GM12878 (cell line): Measurements from ENCODE around the gene LDB3. TPM values are rescaled to one million over a fixed set of nuclear protein-coding genes. Genes with fewer than 3 reads are reported as not detected.

Experiments
- ATAC-seq: fragments of 200-7000 bp; cut with Tn5 transposase; 3 replicates; pipeline ENCODE4 v1.9.1; 2020; ENCODE audit warnings: mild to moderate bottlenecking, moderate library complexity
- BruUV-seq: library from RNA; stranded (reverse); fragments of 400-500 nt; replicated peaks from 2 replicates; lab custom pipeline; 2021; lab: Mats Ljungman, UMichigan
- CTCF ChIA-PET: fragments of 300-600 bp; sonication (Branson Sonifier 250); formaldehyde crosslinking; extraction: SDS; loops from one replicate; lab custom pipeline; 2021; ENCODE audit warnings: inconsistent platforms; lab: Yijun Ruan, JAX
- POLR2A ChIA-PET: fragments of 350-600 bp; formaldehyde crosslinking; extraction: SDS; loops from one replicate; lab custom pipeline; 2021; ENCODE audit warnings: inconsistent platforms; lab: Charles Lee
- RAD21 ChIA-PET: fragments of 300-600 bp; sonication (Branson Sonifier 250); formaldehyde crosslinking; loops from one replicate; lab custom pipeline; 2023; ENCODE audit warnings: antibody characterized with exemption; ENCODE audit not compliant: unreplicated experiment; lab: Charles Lee
- SMC1A ChIA-PET: fragments of 300-600 bp; sonication (Branson Sonifier 250); formaldehyde crosslinking; loops from one replicate; lab custom pipeline; 2023; ENCODE audit not compliant: unreplicated experiment, uncharacterized antibody; lab: Charles Lee
- DNase-seq: peaks from one replicate; pipeline ENCODE4 v3.0.0-alpha.2; 2011; ENCODE audit warnings: low read depth, low spot score
- FAIRE-seq: peaks from 3 replicates; lab custom pipeline; 2011; peaks lifted over from hg19 to GRCh38; lab: Jason Lieb, UNC
- H2AFZ ChIP-seq: 2 replicates; pipeline ENCODE4 v1.6.0; 2011; ENCODE audit warnings: low read depth, low read length, control low read depth; ENCODE audit not compliant: control insufficient read depth
- H3K27ac ChIP-seq: 2 replicates; pipeline ENCODE4 v1.5.1; 2011; ENCODE audit warnings: control low read depth; ENCODE audit not compliant: control insufficient read depth, insufficient read depth
- H3K27me3 ChIP-seq, 2 experiments: replicated peaks in 1 of 2; 2 replicates each; pipeline versions ENCODE4 v1.6.0 to v1.6.1; 2011; ENCODE audit warnings: low read length in 1 of 2; ENCODE audit not compliant: control insufficient read depth in 2 of 2, insufficient read depth in 2 of 2
- H3K36me3 ChIP-seq, 2 experiments: 2 replicates each; pipeline ENCODE4 v1.5.1; 2011; ENCODE audit warnings: low read length in 1 of 2; ENCODE audit not compliant: control insufficient read depth in 2 of 2, insufficient read depth in 2 of 2
- H3K4me1 ChIP-seq: 2 replicates; pipeline ENCODE4 v1.6.1; 2011; ENCODE audit warnings: mild to moderate bottlenecking, low read length, moderate library complexity, mixed read lengths; ENCODE audit not compliant: control insufficient read depth, insufficient read depth
- H3K4me2 ChIP-seq: 2 replicates; pipeline ENCODE4 v1.6.0; 2011; ENCODE audit warnings: control low read depth; ENCODE audit not compliant: control insufficient read depth, insufficient read depth
- H3K4me3 ChIP-seq: fragments of 200-600 bp; sonication (generic); 2 replicates; pipeline ENCODE4 v1.5.1; 2016
- H3K79me2 ChIP-seq: 2 replicates; pipeline ENCODE4 v1.6.0; 2011; ENCODE audit warnings: low read length; ENCODE audit not compliant: control insufficient read depth, insufficient read depth
- H3K9ac ChIP-seq: 2 replicates; pipeline ENCODE4 v1.8.0; 2011; ENCODE audit warnings: low read length, control low read depth, mixed read lengths; ENCODE audit not compliant: control insufficient read depth, insufficient read depth
- H3K9me3 ChIP-seq: replicated peaks from 3 replicates; pipeline ENCODE4 v1.5.1; 2011; ENCODE audit warnings: mild to moderate bottlenecking, low read length; ENCODE audit not compliant: control insufficient read depth, insufficient read depth
- H4K20me1 ChIP-seq: 2 replicates; pipeline ENCODE4 v1.6.0; 2011; ENCODE audit not compliant: control insufficient read depth, insufficient read depth
- ASH2L ChIP-seq: fragments of 300-600, 200-600 bp; sonication (generic); IDR thresholded peaks from 2 replicates; pipeline ENCODE4 v1.6.1; 2017; ENCODE audit warnings: low read depth, mild to moderate bottlenecking, borderline replicate concordance
- CBFB ChIP-seq: IDR thresholded peaks from 2 replicates; pipeline ENCODE4 v1.6.1; 2016; ENCODE audit warnings: antibody characterized with exemption, low read depth
- CHD4 ChIP-seq: fragments of 200-600 bp; sonication (generic); IDR thresholded peaks from 2 replicates; pipeline ENCODE4 v1.6.1; 2016; ENCODE audit warnings: mild to moderate bottlenecking
- FOXM1 ChIP-seq: IDR thresholded peaks from 2 replicates; pipeline ENCODE4 v1.6.1; 2012; ENCODE audit warnings: low read depth, mild to moderate bottlenecking, inconsistent platforms, low read length, moderate library complexity
- IRF4 ChIP-seq: IDR thresholded peaks from 2 replicates; pipeline ENCODE4 v1.6.1; 2011; ENCODE audit warnings: low read depth, low read length
- MLLT1 ChIP-seq: fragments of 450-650 bp; IDR thresholded peaks from 2 replicates; pipeline ENCODE4 v1.6.1; 2016; ENCODE audit warnings: mild to moderate bottlenecking
- MTA3 ChIP-seq: IDR thresholded peaks from 2 replicates; pipeline ENCODE4 v1.6.1; 2012; ENCODE audit warnings: low read length, inconsistent platforms, borderline replicate concordance
- PAX5 ChIP-seq: IDR thresholded peaks from 2 replicates; pipeline ENCODE4 v1.6.1; 2011; ENCODE audit warnings: low read depth, low read length, borderline replicate concordance
- PKNOX1 ChIP-seq: fragments of 450-650 bp; IDR thresholded peaks from 2 replicates; pipeline ENCODE4 v1.6.1; 2016; ENCODE audit warnings: mild to moderate bottlenecking
- SIX5 ChIP-seq: IDR thresholded peaks from 2 replicates; pipeline ENCODE4 v1.6.1; 2011; ENCODE audit warnings: mild to moderate bottlenecking, low read depth, low read length, moderate library complexity; ENCODE audit not compliant: severe bottlenecking
- SMAD1 ChIP-seq: fragments of 450-650 bp; IDR thresholded peaks from 2 replicates; pipeline ENCODE4 v1.6.1; 2018; ENCODE audit warnings: mild to moderate bottlenecking, low read depth; ENCODE audit not compliant: partially characterized antibody
- SRF ChIP-seq, 2 experiments: IDR thresholded peaks; 2 replicates each; pipeline ENCODE4 v1.6.1; 2011; ENCODE audit warnings: low read depth in 2 of 2, low read length in 2 of 2, mild to moderate bottlenecking in 1 of 2, moderate library complexity in 1 of 2
- TCF12 ChIP-seq: IDR thresholded peaks from 2 replicates; pipeline ENCODE4 v1.6.1; 2011; ENCODE audit warnings: low read depth, mild to moderate bottlenecking, low read length
- ZNF384 ChIP-seq: IDR thresholded peaks from 2 replicates; pipeline ENCODE4 v1.6.1; 2012; ENCODE audit warnings: low read depth, mild to moderate bottlenecking, low read length, improper control_type of control experiment, borderline replicate concordance
- WGBS: methylation state at CpG from one replicate; pipeline ENCODE4 v1.1.6; 2016; ENCODE audit warnings: low lambda C conversion rate; ENCODE audit not compliant: insufficient replicate concordance, insufficient coverage; ENCODE audit errors: missing lambda C conversion rate; 5-methylcytosine and 5-hydroxymethylcytosine counted together
- in situ Hi-C: fragments of 300-500 bp; cut with MboI; formaldehyde crosslinking; loops from 9 replicates; pipeline ENCODE4 v1.14.3; 2018; ENCODE audit warnings: mixed read lengths
- intact Hi-C: fragments of 100-400 bp; cut with micrococcal nuclease; formaldehyde crosslinking; loops from one replicate; pipeline ENCODE4 v1.14.2; 2022; ENCODE audit not compliant: unreplicated experiment
- polyA plus RNA-seq, 11 experiments: library from polyadenylated mRNA; depleted of rRNA in 4 of 11; unstranded in 6 of 11; stranded (reverse) in 5 of 11; fragments of >200 nt; fragmentation: Nextera tagmentation in 4 of 11; fragmentation: Illumina TruSeq in 1 of 11; extraction: Ambion mirVana in 4 of 11; extraction: Trizol in 1 of 11; gene quantifications; 1 replicate in 1 of 11; 2 replicates in 10 of 11; pipeline versions ENCODE4 v1.2.1 to v1.2.3, GENCODE V29; 2011 to 2016; ENCODE audit warnings: inconsistent platforms in 2 of 11, missing spikeins in 2 of 11, low read depth in 1 of 11
- total RNA-seq, 4 experiments: library from RNA; depleted of rRNA in 3 of 4; stranded (reverse); fragments of >200 nt in 3 of 4; fragmentation: Illumina TruSeq in 1 of 4; extraction: Trizol in 1 of 4; gene quantifications; 2 replicates each; pipeline versions ENCODE4 v1.2.1 to v1.2.3, GENCODE V29; 2013 to 2021
- TF ChIP-seq, protein P1 (sequence below): fragments of 450-650 bp; formaldehyde crosslinking; IDR thresholded peaks from 2 replicates; pipeline ENCODE4 v1.4.0; 2020; ENCODE audit warnings: mild to moderate bottlenecking, moderate library complexity
- TF ChIP-seq, protein P2 (sequence below): IDR thresholded peaks from 2 replicates; pipeline ENCODE4 v1.6.1; 2011; ENCODE audit warnings: low read depth, low read length, improper control_type of control experiment, borderline replicate concordance

Gene LDB3
- total and polyA plus RNA-seq, 10 of the 15 experiments (the other 5 are each of a cell fraction or from before 2014, with no cell fraction given), result 0.02 to 0.07 (median 0.04) TPM; not detected in 1

- Histone ChIP-seq H3K4me1 (peaks cover 4% of the 10 kb centered on the region; the same call in 1 of the 2 replicates), H4K20me1 (no peaks in the 10 kb centered on the region), H3K4me2 (no peak overlapping the region), H3K79me2 (no peaks in the 10 kb centered on the region), H2AFZ (no peak overlapping the region), H3K4me3 (no peak overlapping the region), H3K27me3 (no peaks in the 10 kb centered on the region), H3K9me3 (no peaks in the 10 kb centered on the region), H3K36me3 (no peaks in the 10 kb centered on the region), H3K27ac (no peak overlapping the region), H3K9ac (no peak overlapping the region)
- CTCF ChIA-PET, result interaction anchor here (1.0 to 2.3 kb wide), 5 partner anchors 10 to 189 kb away, joined by 3 to 7 read pairs (median 5); no protein-coding TSS in a partner anchor
- SMC1A ChIA-PET, result no interaction called here
- in situ Hi-C loops, result no loop called here
- RAD21 ChIA-PET, result no interaction called here
- intact Hi-C loops, result loop anchor here (2.0 to 10.0 kb wide), 2 partner anchors 47 to 85 kb away; partner anchors contain the start of gene BMPR1A
- no TSS peak for BruUV-seq
- FAIRE-seq (no peak), DNase-seq (no peak), ATAC-seq (no peak)
- POLR2A ChIA-PET, result interaction anchor here (0.6 kb wide), 2 partner anchors 159 to 228 kb away, joined by 3 read pairs; no protein-coding TSS in a partner anchor
- WGBS, result 77% methylated on average over 16 of the region's 16 CpGs
- no peak for TF ChIP-seq MTA3
- no peak for TF ChIP-seq ASH2L
- no peak for TF ChIP-seq SRF (IDR thresholded peaks at IDR 0.05; ENCODE audit: low read depth in 2 of 2, low read length in 2 of 2)
- no peak for TF ChIP-seq CBFB
- TF ChIP-seq, protein P1, sequence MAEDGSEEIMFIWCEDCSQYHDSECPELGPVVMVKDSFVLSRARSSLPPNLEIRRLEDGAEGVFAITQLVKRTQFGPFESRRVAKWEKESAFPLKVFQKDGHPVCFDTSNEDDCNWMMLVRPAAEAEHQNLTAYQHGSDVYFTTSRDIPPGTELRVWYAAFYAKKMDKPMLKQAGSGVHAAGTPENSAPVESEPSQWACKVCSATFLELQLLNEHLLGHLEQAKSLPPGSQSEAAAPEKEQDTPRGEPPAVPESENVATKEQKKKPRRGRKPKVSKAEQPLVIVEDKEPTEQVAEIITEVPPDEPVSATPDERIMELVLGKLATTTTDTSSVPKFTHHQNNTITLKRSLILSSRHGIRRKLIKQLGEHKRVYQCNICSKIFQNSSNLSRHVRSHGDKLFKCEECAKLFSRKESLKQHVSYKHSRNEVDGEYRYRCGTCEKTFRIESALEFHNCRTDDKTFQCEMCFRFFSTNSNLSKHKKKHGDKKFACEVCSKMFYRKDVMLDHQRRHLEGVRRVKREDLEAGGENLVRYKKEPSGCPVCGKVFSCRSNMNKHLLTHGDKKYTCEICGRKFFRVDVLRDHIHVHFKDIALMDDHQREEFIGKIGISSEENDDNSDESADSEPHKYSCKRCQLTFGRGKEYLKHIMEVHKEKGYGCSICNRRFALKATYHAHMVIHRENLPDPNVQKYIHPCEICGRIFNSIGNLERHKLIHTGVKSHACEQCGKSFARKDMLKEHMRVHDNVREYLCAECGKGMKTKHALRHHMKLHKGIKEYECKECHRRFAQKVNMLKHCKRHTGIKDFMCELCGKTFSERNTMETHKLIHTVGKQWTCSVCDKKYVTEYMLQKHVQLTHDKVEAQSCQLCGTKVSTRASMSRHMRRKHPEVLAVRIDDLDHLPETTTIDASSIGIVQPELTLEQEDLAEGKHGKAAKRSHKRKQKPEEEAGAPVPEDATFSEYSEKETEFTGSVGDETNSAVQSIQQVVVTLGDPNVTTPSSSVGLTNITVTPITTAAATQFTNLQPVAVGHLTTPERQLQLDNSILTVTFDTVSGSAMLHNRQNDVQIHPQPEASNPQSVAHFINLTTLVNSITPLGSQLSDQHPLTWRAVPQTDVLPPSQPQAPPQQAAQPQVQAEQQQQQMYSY (CRISPR knock-in tag), result no peak
- TF ChIP-seq PKNOX1, result no peak
- TF ChIP-seq MLLT1, result no peak
- TF ChIP-seq, protein P2, sequence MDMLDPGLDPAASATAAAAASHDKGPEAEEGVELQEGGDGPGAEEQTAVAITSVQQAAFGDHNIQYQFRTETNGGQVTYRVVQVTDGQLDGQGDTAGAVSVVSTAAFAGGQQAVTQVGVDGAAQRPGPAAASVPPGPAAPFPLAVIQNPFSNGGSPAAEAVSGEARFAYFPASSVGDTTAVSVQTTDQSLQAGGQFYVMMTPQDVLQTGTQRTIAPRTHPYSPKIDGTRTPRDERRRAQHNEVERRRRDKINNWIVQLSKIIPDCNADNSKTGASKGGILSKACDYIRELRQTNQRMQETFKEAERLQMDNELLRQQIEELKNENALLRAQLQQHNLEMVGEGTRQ, result no peak
- no peak for TF ChIP-seq FOXM1
- TF ChIP-seq TCF12, result no peak
- TF ChIP-seq PAX5, result no peak
- no peak for TF ChIP-seq IRF4
- no peak for TF ChIP-seq SIX5
- TF ChIP-seq CHD4, result no peak
- no peak for TF ChIP-seq ZNF384
- TF ChIP-seq SMAD1, result no peak
These were observed 41.3 kb downstream of the LDB3 start for GRCh38 chr10:86709396-86710185.
